ENCODE measurements around the gene MTHFD1L. TPM values are rescaled to one million over a fixed set of nuclear protein-coding genes. Genes with fewer than 3 reads are reported as not detected.

MTHFD1L gene
- total and polyA plus RNA-seq, 2 of the 8 experiments (the other 6 are each of a cell fraction or from before 2014, with no cell fraction given), result 29.2 to 105 TPM

- TF ChIP-seq PHF8 (conservative IDR thresholded peaks at IDR 0.05; ENCODE audit: low read depth, low read length) (no peak), SUZ12 (IDR thresholded peaks at IDR 0.05; ENCODE audit: low read length) (no peak), SP2 (IDR thresholded peaks at IDR 0.05; ENCODE audit: low read length) (no peak), CTCF (IDR thresholded peaks at IDR 0.05; ENCODE audit: control extremely low read depth in 1 of 3, insufficient read depth in 1 of 3, low read depth in 1 of 3, low read length in 3 of 3) (no peak)
- TF ChIP-seq, protein P1, sequence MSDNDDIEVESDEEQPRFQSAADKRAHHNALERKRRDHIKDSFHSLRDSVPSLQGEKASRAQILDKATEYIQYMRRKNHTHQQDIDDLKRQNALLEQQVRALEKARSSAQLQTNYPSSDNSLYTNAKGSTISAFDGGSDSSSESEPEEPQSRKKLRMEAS (IDR thresholded peaks at IDR 0.05), result no peak
Observed at GRCh38 chr6:151141685-151142084, 276.2 kb downstream of the MTHFD1L start (continued).

Data from H1 (cell line).